Neural cell (in vitro differentiated cells): ENCODE measurements around the gene MTPN.

Experiments used
- CTCF ChIP-seq: fragments of 450-650 bp; IDR thresholded peaks from 2 replicates; pipeline ENCODE4 v1.5.1; 2014; ENCODE audit warnings: antibody characterized with exemption, mild to moderate bottlenecking, moderate library complexity; ENCODE audit not compliant: poor library complexity, severe bottlenecking
- EP300 ChIP-seq: fragments of 450-650 bp; conservative IDR thresholded peaks from 2 replicates; pipeline ENCODE4 v1.6.1; 2014; ENCODE audit warnings: antibody characterized with exemption, mild to moderate bottlenecking, moderate library complexity; ENCODE audit not compliant: poor library complexity, severe bottlenecking
- EZH2 ChIP-seq: fragments of 200-600, 300-800 bp; shearing (Covaris generic), sonication (generic); IDR thresholded peaks from 2 replicates; pipeline ENCODE4 v1.6.1; 2014; ENCODE audit warnings: antibody characterized with exemption, low read length, borderline replicate concordance, mild to moderate bottlenecking; ENCODE audit not compliant: insufficient read depth, poor library complexity, severe bottlenecking
- MXI1 ChIP-seq: fragments of 450-650 bp; conservative IDR thresholded peaks from 2 replicates; pipeline ENCODE4 v1.6.1; 2014; ENCODE audit warnings: antibody characterized with exemption, mild to moderate bottlenecking; ENCODE audit not compliant: poor library complexity, severe bottlenecking
- POLR2AphosphoS5 ChIP-seq: IDR thresholded peaks from 2 replicates; pipeline ENCODE4 v1.6.1; 2012
- RAD21 ChIP-seq: fragments of 450-650 bp; conservative IDR thresholded peaks from 2 replicates; pipeline ENCODE4 v1.6.1; 2014; ENCODE audit warnings: antibody characterized with exemption, mild to moderate bottlenecking, moderate library complexity
- REST ChIP-seq: IDR thresholded peaks from 2 replicates; pipeline ENCODE4 v1.6.1; 2012; ENCODE audit warnings: borderline replicate concordance
- SMC3 ChIP-seq: fragments of 450-650 bp; conservative IDR thresholded peaks from 2 replicates; pipeline ENCODE4 v1.6.1; 2014; ENCODE audit warnings: antibody characterized with exemption, mild to moderate bottlenecking, moderate library complexity; ENCODE audit not compliant: poor library complexity
- TAF1 ChIP-seq: IDR thresholded peaks from 2 replicates; pipeline ENCODE4 v1.6.1; 2012; ENCODE audit warnings: low read depth

GRCh38 chr7:135905858-135906257 is 71.3 kb downstream of the MTPN start:
- TF ChIP-seq CTCF: no peak
- TF ChIP-seq EZH2: no peak
- no peak for TF ChIP-seq POLR2AphosphoS5
- TF ChIP-seq TAF1: no peak
- no peak for TF ChIP-seq EP300
- TF ChIP-seq RAD21: no peak
- TF ChIP-seq REST: no peak
- no peak for TF ChIP-seq MXI1
- no peak for TF ChIP-seq SMC3
